Upper lobe of left lung (tissue), 6 donors: Measurements from ENCODE around the gene ZNF500. TPM values are rescaled to one million over a fixed set of nuclear protein-coding genes. Genes with fewer than 3 reads are reported as not detected.

Experiments used
- ATAC-seq, 2 donors: fragments of 200-7000 bp; cut with Tn5 transposase; one replicate each; pipeline ENCODE4 v1.9.1; 2022; ENCODE audit warnings: mild to moderate bottlenecking in 2 of 2, moderate library complexity in 2 of 2; ENCODE audit not compliant: low FRiP score in 2 of 2
- DNase-seq, 2 donors: peaks; one replicate each; pipeline ENCODE4 v3.0.0-alpha.2; 2019 to 2020
- H3K27ac ChIP-seq, 4 donors: fragments of 200-600 bp; sonication (generic); one replicate each; pipeline ENCODE4 v1.5.1; 2016 to 2019
- H3K27me3 ChIP-seq, 4 donors: fragments of 200-600 bp; sonication (generic); one replicate each; pipeline ENCODE4 v1.5.1; 2017 to 2019
- H3K36me3 ChIP-seq, 4 donors: fragments of 200-600 bp; sonication (generic); one replicate each; pipeline ENCODE4 v1.5.1; 2016 to 2019
- H3K4me1 ChIP-seq, 4 donors: fragments of 200-600 bp; sonication (generic); one replicate each; pipeline ENCODE4 v1.5.1; 2018 to 2019
- H3K4me3 ChIP-seq, 4 donors: fragments of 200-600 bp; sonication (generic); one replicate each; pipeline ENCODE4 v1.5.1; 2017 to 2019; ENCODE audit warnings: mild to moderate bottlenecking in 2 of 4, moderate library complexity in 1 of 4
- H3K9me3 ChIP-seq, 4 donors: fragments of 200-600 bp; sonication (generic); one replicate each; pipeline ENCODE4 v1.5.1; 2018 to 2019
- CTCF ChIP-seq, 6 experiments: fragments of 450-650 bp in 4 of 6; fragments of 200-600 bp in 2 of 6; sonication (generic) in 2 of 6; IDR thresholded peaks; one replicate each; pipeline ENCODE4 v1.5.1; 2016 to 2019; ENCODE audit warnings: antibody characterized with exemption in 6 of 6
- EP300 ChIP-seq, 4 donors: sonication (generic); formaldehyde crosslinking; IDR thresholded peaks; one replicate each; pipeline ENCODE4 v1.5.1; 2017; ENCODE audit warnings: antibody characterized with exemption in 4 of 4, control low read depth in 2 of 4
- POLR2A ChIP-seq, 4 donors: fragments of 450-650 bp; IDR thresholded peaks; one replicate each; pipeline ENCODE4 v1.5.1; 2016 to 2017; ENCODE audit warnings: antibody characterized with exemption in 4 of 4, mild to moderate bottlenecking in 2 of 4
- POLR2AphosphoS5 ChIP-seq, 2 donors: sonication (generic); formaldehyde crosslinking; IDR thresholded peaks; one replicate each; pipeline ENCODE4 v1.5.1; 2017; ENCODE audit warnings: antibody characterized with exemption in 2 of 2
- WGBS, 2 donors: methylation state at CpG; one replicate each; pipeline ENCODE4 v1.1.5; 2017 to 2018; 5-methylcytosine and 5-hydroxymethylcytosine counted together
- total RNA-seq, 6 donors: library from RNA; depleted of rRNA in 4 of 6; stranded (reverse); fragments of >200 nt in 4 of 6; gene quantifications; one replicate each; pipeline versions ENCODE4 v1.1.0 to v1.2.1, GENCODE V29; 2016 to 2021
- donor health status: DM: no; HTN: no; CAD: no; lungs with moderate emphysema.
- donor health status: DM: no; HTN: yes; CAD: no; lungs with severe emphysema.

The ZNF500 gene
- total RNA-seq, 6 donors from 2014 or later: 10.1 to 17.5 (median 13.2) TPM

GRCh38 chr16:4790871-4791270, 23.9 kb upstream of the ZNF500 start:
- Histone ChIP-seq H3K9me3 (no peaks in the 10 kb centered on the region), H3K36me3 (no peaks in the 10 kb centered on the region), H3K4me3 (no peak overlapping the region), H3K27me3 (no peaks in the 10 kb centered on the region), H3K27ac (no peak overlapping the region), H3K4me1 (no peaks in the 10 kb centered on the region)
- ATAC-seq (no peak), DNase-seq (no peak)
- TF ChIP-seq POLR2A (IDR thresholded peaks at IDR 0.05): no peak
- TF ChIP-seq POLR2AphosphoS5 (IDR thresholded peaks at IDR 0.05): no peak
- TF ChIP-seq CTCF (IDR thresholded peaks at IDR 0.05): no peak
- TF ChIP-seq EP300 (IDR thresholded peaks at IDR 0.05): no peak
- WGBS, 2 donors: 71 to 73% methylated on average over 10 of the region's 10 CpGs

GRCh38 chr16:4790261-4790660, 23.3 kb upstream of the ZNF500 start:
- ATAC-seq (no peak), DNase-seq (no peak)
- 79% methylated on average over 7 to 10 of the region's 10 CpGs for WGBS, 2 donors
- Histone ChIP-seq H3K4me3 (no peak overlapping the region), H3K36me3 (no peaks in the 10 kb centered on the region), H3K4me1 (no peaks in the 10 kb centered on the region), H3K27me3 (no peaks in the 10 kb centered on the region), H3K9me3 (no peaks in the 10 kb centered on the region), H3K27ac (no peak overlapping the region)
- TF ChIP-seq CTCF (IDR thresholded peaks at IDR 0.05) (no peak), POLR2A (IDR thresholded peaks at IDR 0.05) (no peak), POLR2AphosphoS5 (IDR thresholded peaks at IDR 0.05) (no peak), EP300 (IDR thresholded peaks at IDR 0.05) (no peak)

GRCh38 chr16:4788910-4789309, 21.9 kb upstream of the ZNF500 start:
- 80 to 93% methylated on average over 7 of the region's 7 CpGs for WGBS, 2 donors
- ATAC-seq: no peak

GRCh38 chr16:4788489-4788889, 21.5 kb upstream of the ZNF500 start:
- no peak for DNase-seq
- no peak for TF ChIP-seq EP300 (IDR thresholded peaks at IDR 0.05)
- no peak for TF ChIP-seq CTCF (IDR thresholded peaks at IDR 0.05)
- TF ChIP-seq POLR2AphosphoS5 (IDR thresholded peaks at IDR 0.05): no peak
- TF ChIP-seq POLR2A (IDR thresholded peaks at IDR 0.05): no peak
- WGBS, 2 donors: 32 to 49% methylated on average over 3 to 9 of the region's 9 CpGs
- no peaks in the 10 kb centered on the region for H3K36me3 ChIP-seq
- no peaks in the 10 kb centered on the region for H3K9me3 ChIP-seq
- no peak overlapping the region for H3K4me3 ChIP-seq
- H3K27me3 ChIP-seq: no peaks in the 10 kb centered on the region
- ATAC-seq: no peak
- H3K27ac ChIP-seq: no peak overlapping the region
- H3K4me1 ChIP-seq: no peaks in the 10 kb centered on the region

More at GRCh38 chr16:4788910-4789309, 21.9 kb upstream of the ZNF500 start:
- Histone ChIP-seq H3K27ac (no peak overlapping the region), H3K27me3 (no peaks in the 10 kb centered on the region), H3K36me3 (no peaks in the 10 kb centered on the region), H3K4me1 (no peaks in the 10 kb centered on the region), H3K4me3 (no peak overlapping the region), H3K9me3 (no peaks in the 10 kb centered on the region)
- TF ChIP-seq POLR2AphosphoS5 (IDR thresholded peaks at IDR 0.05): no peak
- no peak for TF ChIP-seq EP300 (IDR thresholded peaks at IDR 0.05)
- TF ChIP-seq POLR2A (IDR thresholded peaks at IDR 0.05): no peak
- TF ChIP-seq CTCF (IDR thresholded peaks at IDR 0.05): no peak
- no peak for DNase-seq

GRCh38 chr16:4787627-4788482, 20.9 kb upstream of the ZNF500 start, which contains the start of gene SEPTIN12:
SEPTIN12 (minus strand) TSS chr16:4788345; CDS start chr16:4787645, 700 bp downstream.
- Histone ChIP-seq H3K4me1 (no peaks in the 10 kb centered on the region), H3K4me3 (no peak within 1 kb of the TSS), H3K27me3 (no peaks in the 10 kb centered on the region), H3K27ac (no peak within 1 kb of the TSS), H3K9me3 (no peaks in the 10 kb centered on the region), H3K36me3 (no peaks in the 10 kb centered on the region)
- no peak for TF ChIP-seq POLR2AphosphoS5 (IDR thresholded peaks at IDR 0.05)
- TF ChIP-seq EP300 (IDR thresholded peaks at IDR 0.05): no peak
- TF ChIP-seq CTCF (IDR thresholded peaks at IDR 0.05): no peak
- TF ChIP-seq POLR2A (IDR thresholded peaks at IDR 0.05): no peak
- 75% methylated on average over 8 to 14 of the region's 14 CpGs for WGBS, 2 donors
- no peak for DNase-seq
- peak; percentile 13 to 21 for ATAC-seq
